Left colon (tissue), 2 donors: Measurements from ENCODE around the gene CLIP2. TPM values are rescaled to one million over a fixed set of nuclear protein-coding genes. Genes with fewer than 3 reads are reported as not detected.
A peak's percentile ranks its signal among the peaks of the same experiment; 100 is the strongest.
"Not testable (repeated sequence)": the region's sequence is repeated elsewhere in the genome, so short reads cannot be mapped to it uniquely, and the experiment has no call there.

ENCODE experiments used
- ATAC-seq: fragments of 200-7000 bp; cut with Tn5 transposase; one replicate; pipeline ENCODE4 v1.9.1; 2020; ENCODE audit warnings: mild to moderate bottlenecking, moderate library complexity
- DNase-seq, 2 donors: peaks; one replicate each; pipeline ENCODE4 v3.0.0-alpha.2; 2020
- intact Hi-C, 2 donors: fragments of 100-400 bp; cut with DNase I in 1 of 2; cut with micrococcal nuclease in 1 of 2; formaldehyde crosslinking; loops; one replicate each; pipeline versions ENCODE4 v1.11.2 to v1.14.0; 2022; cut with DNase I, micrococcal nuclease
- total RNA-seq, 2 donors: library from RNA; stranded (reverse); fragmentation: NEBNext Ultra II Directional; extraction: Animal tissue kit (Norgen Biotek cat#: 25700); gene quantifications; one replicate each; pipeline ENCODE4 v1.2.1, GENCODE V29; 2021
- donor health status: DM: no; HTN: no; CAD: no.
- donor health status: DM: yes; HTN: yes; CAD: no.

The CLIP2 gene
- total RNA-seq, 2 donors from 2014 or later, result 63.5 to 83.6 TPM

- ATAC-seq (no peak), DNase-seq (no peak)
- intact Hi-C loops, result no loop called here
These were observed 2.3 kb downstream of the CLIP2 start for GRCh38 chr7:74291535-74291934.

GRCh38 chr7:74292757-74293576, 3.8 kb downstream of the CLIP2 start:
- DNase-seq, result peak; percentile 83 to 90
- intact Hi-C loops, result no loop called here
- ATAC-seq, result peak; percentile 74

GRCh38 chr7:74293577-74293908, 4.3 kb downstream of the CLIP2 start:
- no peak for ATAC-seq
- intact Hi-C loops, result no loop called here
- no peak for DNase-seq

- DNase-seq, result no peak
- intact Hi-C loops, result no loop called here
- ATAC-seq, result no peak
These were observed 5.2 kb downstream of the CLIP2 start for GRCh38 chr7:74294191-74294998.

GRCh38 chr7:74297516-74298233, 8.5 kb downstream of the CLIP2 start:
- ATAC-seq (no peak), DNase-seq (no peak)
- intact Hi-C loops, result no loop called here

- intact Hi-C loops, result no loop called here
- DNase-seq, result no peak
- ATAC-seq, result no peak
These were observed 10.2 kb downstream of the CLIP2 start for GRCh38 chr7:74299401-74299800.

- ATAC-seq (no peak), DNase-seq (no peak)
- intact Hi-C loops, result no loop called here
These were observed 11.7 kb downstream of the CLIP2 start for GRCh38 chr7:74300926-74301325.

GRCh38 chr7:74302745-74303221, 13.6 kb downstream of the CLIP2 start:
- DNase-seq (no peak), ATAC-seq (peak; percentile 24)
- intact Hi-C loops, result no loop called here

GRCh38 chr7:74304550-74304949, 15.3 kb downstream of the CLIP2 start:
- no peak for ATAC-seq
- DNase-seq, result no peak
- intact Hi-C loops, result no loop called here

GRCh38 chr7:74306004-74306729, 17.0 kb downstream of the CLIP2 start:
- DNase-seq (no peak), ATAC-seq (no peak)
- intact Hi-C loops, result no loop called here

- intact Hi-C loops, result no loop called here
- no peak for ATAC-seq
- DNase-seq, result no peak
These were observed 17.7 kb downstream of the CLIP2 start for GRCh38 chr7:74306730-74307469.

- intact Hi-C loops, result no loop called here
- DNase-seq (no peak), ATAC-seq (peak; percentile 23)
These were observed 18.7 kb downstream of the CLIP2 start for GRCh38 chr7:74307738-74308505.

- intact Hi-C loops, result no loop called here
- ATAC-seq, result no peak
These were observed 20.0 kb downstream of the CLIP2 start for GRCh38 chr7:74309181-74309580.

GRCh38 chr7:74311305-74311744, 22.1 kb downstream of the CLIP2 start:
- intact Hi-C loops, result no loop called here
- peak; percentile 88 for ATAC-seq
- DNase-seq, result peak; percentile 49 to 62

More at GRCh38 chr7:74309181-74309580, 20.0 kb downstream of the CLIP2 start:
- no peak for DNase-seq

GRCh38 chr7:74312418-74313028, 23.3 kb downstream of the CLIP2 start:
- DNase-seq, result no peak
- intact Hi-C loops, result no loop called here
- no peak for ATAC-seq

- ATAC-seq, intact Hi-C loops: not testable (repeated sequence)
These were observed 26.7 kb downstream of the CLIP2 start for GRCh38 chr7:74315891-74316290.

More at GRCh38 chr7:74315891-74316290, 26.7 kb downstream of the CLIP2 start:
- DNase-seq, result not testable (repeated sequence)
